Measurements from ENCODE around the gene GMDS.

Gene GMDS

DNA sequence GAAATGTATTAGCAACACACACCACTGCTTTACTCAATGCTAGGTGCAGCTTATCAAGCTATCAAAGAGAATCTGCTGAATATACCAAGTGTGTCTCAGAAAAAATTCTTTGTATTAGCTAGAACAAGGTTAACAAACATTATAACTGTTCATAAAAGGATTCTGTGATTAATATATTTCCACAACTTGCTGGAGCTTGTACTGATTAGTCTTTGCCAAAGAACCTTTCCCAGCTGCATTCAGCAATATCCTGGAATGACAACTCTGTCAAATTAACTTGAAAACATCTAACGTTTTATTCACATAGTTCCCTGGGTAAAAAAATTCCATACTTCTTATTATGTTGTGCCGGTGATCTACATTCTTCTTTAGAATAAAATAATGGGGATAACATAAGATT is 383.0 kb downstream of the GMDS start:
- TF ChIP-seq CTCF (IDR thresholded peaks at IDR 0.05; ENCODE audit: insufficient read depth, low read length, poor library complexity, severe bottlenecking): no peak
- Histone ChIP-seq H3K27me3 (replicated peaks; ENCODE audit: control insufficient read depth, insufficient read depth, low read length) (no peaks in the 10 kb centered on the region), H3K4me3 (replicated peaks; ENCODE audit: low read depth, low read length) (no peak overlapping the region), H3K36me3 (ENCODE audit: control insufficient read depth, insufficient read depth, low read length) (no peaks in the 10 kb centered on the region)
- DNase-seq (ENCODE audit: extremely low read depth, insufficient read length): no peak

GRCh38 chr6:1860756-1861348 is 384.6 kb downstream of the GMDS start:
- Histone ChIP-seq H3K4me3 (replicated peaks; ENCODE audit: low read depth, low read length) (no peak overlapping the region), H3K27me3 (replicated peaks; ENCODE audit: control insufficient read depth, insufficient read depth, low read length) (no peaks in the 10 kb centered on the region), H3K36me3 (ENCODE audit: control insufficient read depth, insufficient read depth, low read length) (no peaks in the 10 kb centered on the region)
- DNase-seq (ENCODE audit: extremely low read depth, insufficient read length): peak; percentile 20
- TF ChIP-seq CTCF (IDR thresholded peaks at IDR 0.05; ENCODE audit: insufficient read depth, low read length, poor library complexity, severe bottlenecking): no peak

DNA sequence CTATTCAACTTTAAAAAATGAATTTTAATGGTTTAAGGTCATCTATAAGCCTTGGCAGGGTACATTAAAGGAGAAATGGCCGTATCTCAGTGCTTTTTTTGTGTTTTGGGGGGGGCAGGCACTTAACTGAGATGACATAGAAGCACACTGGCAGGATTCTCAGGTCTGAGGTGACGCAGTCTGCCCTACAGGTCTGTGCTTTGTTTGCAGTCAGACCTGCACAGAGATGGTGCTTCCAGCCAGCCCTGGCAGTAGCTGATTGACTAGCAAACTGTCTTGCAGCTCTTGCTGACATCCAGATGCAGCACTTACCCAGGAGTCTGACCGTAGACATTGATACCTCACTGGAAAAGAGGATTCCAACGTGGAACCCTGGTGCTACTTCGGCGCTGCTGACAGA is 386.5 kb downstream of the GMDS start:
- DNase-seq (ENCODE audit: extremely low read depth, insufficient read length): no peak
- no peak for TF ChIP-seq CTCF (IDR thresholded peaks at IDR 0.05; ENCODE audit: insufficient read depth, low read length, poor library complexity, severe bottlenecking)
- H3K27me3 ChIP-seq (replicated peaks; ENCODE audit: control insufficient read depth, insufficient read depth, low read length): no peaks in the 10 kb centered on the region
- H3K4me3 ChIP-seq (replicated peaks; ENCODE audit: low read depth, low read length): no peak overlapping the region
- H3K36me3 ChIP-seq (ENCODE audit: control insufficient read depth, insufficient read depth, low read length): no peaks in the 10 kb centered on the region

GRCh38 chr6:1858196-1858595 is 387.2 kb downstream of the GMDS start:
- H3K27me3 ChIP-seq (replicated peaks; ENCODE audit: control insufficient read depth, insufficient read depth, low read length): no peaks in the 10 kb centered on the region
- H3K36me3 ChIP-seq (ENCODE audit: control insufficient read depth, insufficient read depth, low read length): no peaks in the 10 kb centered on the region
- no peak for TF ChIP-seq CTCF (IDR thresholded peaks at IDR 0.05; ENCODE audit: insufficient read depth, low read length, poor library complexity, severe bottlenecking)
- DNase-seq (ENCODE audit: extremely low read depth, insufficient read length): no peak
- H3K4me3 ChIP-seq (replicated peaks; ENCODE audit: low read depth, low read length): no peak overlapping the region

- TF ChIP-seq CTCF (IDR thresholded peaks at IDR 0.05; ENCODE audit: insufficient read depth, low read length, poor library complexity, severe bottlenecking): no peak
- Histone ChIP-seq H3K36me3 (ENCODE audit: control insufficient read depth, insufficient read depth, low read length) (no peaks in the 10 kb centered on the region), H3K27me3 (replicated peaks; ENCODE audit: control insufficient read depth, insufficient read depth, low read length) (no peaks in the 10 kb centered on the region), H3K4me3 (replicated peaks; ENCODE audit: low read depth, low read length) (no peak overlapping the region)
- DNase-seq (ENCODE audit: extremely low read depth, insufficient read length): peak; percentile 15
Observed at GRCh38 chr6:1856381-1856780, 389.0 kb downstream of the GMDS start.

DNA sequence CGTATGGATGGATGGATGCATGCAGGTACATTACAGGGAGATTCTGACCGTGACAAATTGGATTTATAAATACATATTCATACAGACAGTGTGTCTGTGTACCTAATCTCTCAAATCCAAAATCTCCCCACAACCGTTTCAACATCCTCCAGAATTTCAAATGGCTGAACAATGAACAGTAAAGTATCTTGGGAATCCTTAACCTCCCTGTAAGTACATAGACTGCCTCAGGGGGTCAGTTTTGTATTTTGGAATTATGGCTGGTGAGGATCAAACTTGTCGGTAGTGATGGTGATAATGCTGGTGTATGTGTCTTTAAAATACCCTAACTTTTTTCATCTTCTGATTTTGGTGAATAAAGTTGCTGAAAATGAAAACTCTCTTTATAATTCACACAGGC is 389.5 kb downstream of the GMDS start:
- DNase-seq (ENCODE audit: extremely low read depth, insufficient read length): no peak
- peak; percentile 1 for TF ChIP-seq CTCF (IDR thresholded peaks at IDR 0.05; ENCODE audit: insufficient read depth, low read length, poor library complexity, severe bottlenecking)
- Histone ChIP-seq H3K27me3 (replicated peaks; ENCODE audit: control insufficient read depth, insufficient read depth, low read length) (no peaks in the 10 kb centered on the region), H3K36me3 (ENCODE audit: control insufficient read depth, insufficient read depth, low read length) (no peaks in the 10 kb centered on the region), H3K4me3 (replicated peaks; ENCODE audit: low read depth, low read length) (no peak overlapping the region)
